Loucy (cell line): ENCODE measurements around the gene SMOC2.

ENCODE experiments used
- H2AFZ ChIP-seq: fragments of 200-600 bp; sonication (generic); 2 replicates; pipeline ENCODE4 v1.6.0; 2016; ENCODE audit warnings: antibody characterized with exemption, mild to moderate bottlenecking, low read length, moderate library complexity
- H3F3A ChIP-seq: fragments of 200-600 bp; 2 replicates; pipeline ENCODE4 v1.6.0; 2016; ENCODE audit warnings: antibody characterized with exemption, low read depth, mild to moderate bottlenecking
- H3K27me3 ChIP-seq: fragments of 200-600 bp; sonication (generic); 2 replicates; pipeline ENCODE4 v1.6.1; 2014; ENCODE audit warnings: low read length, mild to moderate bottlenecking; ENCODE audit not compliant: insufficient read depth, poor library complexity, severe bottlenecking
- H3K36me3 ChIP-seq: fragments of 200-600 bp; sonication (generic); 2 replicates; pipeline ENCODE4 v1.6.1; 2016; ENCODE audit warnings: low read length; ENCODE audit not compliant: insufficient read depth
- H3K4me1 ChIP-seq: fragments of 200-600 bp; sonication (generic); 2 replicates; pipeline ENCODE4 v1.5.1; 2014; ENCODE audit warnings: low read length, mild to moderate bottlenecking; ENCODE audit not compliant: insufficient read depth, poor library complexity, severe bottlenecking
- H3K4me2 ChIP-seq: fragments of 200-600 bp; sonication (generic); 2 replicates; pipeline ENCODE4 v1.6.0; 2014; ENCODE audit warnings: antibody characterized with exemption, low read length, low read depth, mild to moderate bottlenecking; ENCODE audit not compliant: poor library complexity, severe bottlenecking
- H3K4me3 ChIP-seq: fragments of 200-600 bp; sonication (generic); 2 replicates; pipeline ENCODE4 v1.5.1; 2014; ENCODE audit warnings: low read length, mild to moderate bottlenecking, mixed read lengths; ENCODE audit not compliant: poor library complexity, severe bottlenecking
- H3K79me2 ChIP-seq: fragments of 200-600 bp; sonication (generic); 2 replicates; pipeline ENCODE4 v1.6.1; 2014; ENCODE audit warnings: low read length; ENCODE audit not compliant: insufficient read depth
- H3K9ac ChIP-seq: fragments of 200-600 bp; sonication (generic); 2 replicates; pipeline ENCODE4 v1.6.0; 2014; ENCODE audit warnings: mild to moderate bottlenecking, low read depth, low read length, moderate library complexity; ENCODE audit not compliant: poor library complexity, severe bottlenecking
- H3K9me2 ChIP-seq: fragments of 200-600 bp; sonication (generic); replicated peaks from 2 replicates; pipeline ENCODE4 v1.6.1; 2016; ENCODE audit warnings: low read depth, low read length, mixed read lengths
- H3K9me3 ChIP-seq: fragments of 200-600 bp; sonication (generic); 2 replicates; pipeline ENCODE4 v1.6.1; 2014; ENCODE audit warnings: mild to moderate bottlenecking, antibody characterized with exemption, low read length, low read depth; ENCODE audit not compliant: insufficient read depth
- H4K20me1 ChIP-seq: fragments of 200-600 bp; sonication (generic); 2 replicates; pipeline ENCODE4 v1.6.0; 2014; ENCODE audit warnings: antibody characterized with exemption, low read length, mild to moderate bottlenecking; ENCODE audit not compliant: insufficient read depth, poor library complexity, severe bottlenecking
- EZH2phosphoT487 ChIP-seq: fragments of 200-600 bp; IDR thresholded peaks from 2 replicates; pipeline ENCODE4 v1.6.1; 2018; ENCODE audit warnings: antibody characterized with exemption, mild to moderate bottlenecking, moderate library complexity, borderline replicate concordance
- TF ChIP-seq, protein P1 (sequence below): fragments of 200-600 bp; sonication (generic); conservative IDR thresholded peaks from 2 replicates; pipeline ENCODE4 v1.5.1; 2014; ENCODE audit warnings: mild to moderate bottlenecking, antibody characterized with exemption, low read length

SMOC2 gene

DNA sequence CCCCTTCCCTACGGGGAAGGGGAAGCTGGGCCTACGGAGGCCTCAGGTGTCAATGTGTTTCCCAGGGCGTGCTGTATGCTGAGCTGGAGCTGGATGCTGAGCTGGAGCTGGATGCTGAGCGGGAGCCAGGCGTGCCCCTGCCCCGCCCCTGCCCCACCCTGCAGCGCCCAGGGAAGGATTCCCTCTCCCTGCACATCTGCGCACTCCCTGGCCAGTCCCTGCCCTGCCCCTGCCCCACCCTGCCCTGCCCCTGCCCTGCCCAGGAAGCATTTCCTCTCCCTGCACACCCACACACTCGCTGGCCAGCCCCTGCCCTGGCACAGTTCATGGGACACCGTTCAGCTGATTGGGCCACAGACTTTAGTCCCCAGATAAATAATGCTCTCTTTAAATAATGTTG lies 196.8 kb downstream of the SMOC2 start:
- Histone ChIP-seq H4K20me1 (no peaks in the 10 kb centered on the region), H3K36me3 (no peaks in the 10 kb centered on the region), H3K79me2 (no peaks in the 10 kb centered on the region), H3K27me3 (no peaks in the 10 kb centered on the region), H3K9me2 (no peaks in the 10 kb centered on the region), H3K4me2 (no peak overlapping the region), H3K9me3 (peaks cover 13% of the 10 kb centered on the region; the same call in 1 of the 2 replicates), H3K9ac (no peak overlapping the region), H3K4me3 (no peak overlapping the region), H3K4me1 (no peaks in the 10 kb centered on the region), H3F3A (no peaks in the 10 kb centered on the region), H2AFZ (no peak overlapping the region)
- no peak for TF ChIP-seq EZH2phosphoT487
- TF ChIP-seq, protein P1, sequence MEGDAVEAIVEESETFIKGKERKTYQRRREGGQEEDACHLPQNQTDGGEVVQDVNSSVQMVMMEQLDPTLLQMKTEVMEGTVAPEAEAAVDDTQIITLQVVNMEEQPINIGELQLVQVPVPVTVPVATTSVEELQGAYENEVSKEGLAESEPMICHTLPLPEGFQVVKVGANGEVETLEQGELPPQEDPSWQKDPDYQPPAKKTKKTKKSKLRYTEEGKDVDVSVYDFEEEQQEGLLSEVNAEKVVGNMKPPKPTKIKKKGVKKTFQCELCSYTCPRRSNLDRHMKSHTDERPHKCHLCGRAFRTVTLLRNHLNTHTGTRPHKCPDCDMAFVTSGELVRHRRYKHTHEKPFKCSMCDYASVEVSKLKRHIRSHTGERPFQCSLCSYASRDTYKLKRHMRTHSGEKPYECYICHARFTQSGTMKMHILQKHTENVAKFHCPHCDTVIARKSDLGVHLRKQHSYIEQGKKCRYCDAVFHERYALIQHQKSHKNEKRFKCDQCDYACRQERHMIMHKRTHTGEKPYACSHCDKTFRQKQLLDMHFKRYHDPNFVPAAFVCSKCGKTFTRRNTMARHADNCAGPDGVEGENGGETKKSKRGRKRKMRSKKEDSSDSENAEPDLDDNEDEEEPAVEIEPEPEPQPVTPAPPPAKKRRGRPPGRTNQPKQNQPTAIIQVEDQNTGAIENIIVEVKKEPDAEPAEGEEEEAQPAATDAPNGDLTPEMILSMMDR = no peak

DNA sequence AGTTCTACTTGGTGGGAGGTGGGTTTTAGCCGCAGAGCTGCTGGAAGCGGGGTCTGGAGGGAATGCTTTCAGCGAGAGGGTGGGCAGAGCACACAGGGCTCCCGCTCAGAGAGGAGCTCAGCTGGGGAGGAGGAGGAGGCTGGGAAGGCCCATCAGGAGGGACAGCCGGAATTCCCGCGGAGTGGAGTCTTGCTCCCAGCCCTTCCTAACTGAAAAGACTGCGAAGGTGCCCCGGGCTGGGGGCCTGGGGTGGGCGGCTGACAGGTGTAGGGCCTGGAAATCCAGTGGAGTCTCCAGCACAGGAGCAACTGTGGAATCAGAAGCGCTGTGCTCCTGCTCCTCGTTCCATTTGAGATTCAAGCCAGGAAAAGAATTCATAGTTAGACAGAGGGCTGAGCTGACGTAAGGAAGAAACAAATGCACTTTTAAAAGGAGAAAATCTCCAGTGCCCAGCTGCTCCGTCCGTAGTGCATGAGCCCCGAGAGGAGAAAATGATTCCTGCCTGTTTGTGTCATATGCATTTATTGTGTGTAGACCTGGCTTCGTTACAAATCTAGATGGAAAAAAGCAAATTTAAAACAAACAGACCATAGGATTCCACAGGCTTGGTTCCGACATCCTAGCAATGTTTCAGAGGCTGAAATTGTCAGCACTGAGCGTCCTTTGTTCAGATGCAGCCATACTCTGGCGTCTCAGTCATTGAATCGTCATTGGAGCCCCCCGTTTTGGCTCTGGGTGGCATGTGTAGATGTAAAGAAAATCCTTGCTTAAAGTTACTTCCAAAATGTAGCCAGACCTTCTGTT lies 197.7 kb downstream of the SMOC2 start:
- no peak for TF ChIP-seq EZH2phosphoT487
- TF ChIP-seq, protein P1 = no peak
- Histone ChIP-seq H3K4me1 (no peaks in the 10 kb centered on the region), H3K9me3 (peaks cover 8% of the 10 kb centered on the region; the same call in 1 of the 2 replicates), H4K20me1 (no peaks in the 10 kb centered on the region), H2AFZ (no peak overlapping the region), H3K9me2 (no peaks in the 10 kb centered on the region), H3K4me3 (no peak overlapping the region), H3F3A (no peaks in the 10 kb centered on the region), H3K36me3 (no peaks in the 10 kb centered on the region), H3K4me2 (no peak overlapping the region), H3K79me2 (no peaks in the 10 kb centered on the region), H3K9ac (no peak overlapping the region), H3K27me3 (no peaks in the 10 kb centered on the region)

DNA sequence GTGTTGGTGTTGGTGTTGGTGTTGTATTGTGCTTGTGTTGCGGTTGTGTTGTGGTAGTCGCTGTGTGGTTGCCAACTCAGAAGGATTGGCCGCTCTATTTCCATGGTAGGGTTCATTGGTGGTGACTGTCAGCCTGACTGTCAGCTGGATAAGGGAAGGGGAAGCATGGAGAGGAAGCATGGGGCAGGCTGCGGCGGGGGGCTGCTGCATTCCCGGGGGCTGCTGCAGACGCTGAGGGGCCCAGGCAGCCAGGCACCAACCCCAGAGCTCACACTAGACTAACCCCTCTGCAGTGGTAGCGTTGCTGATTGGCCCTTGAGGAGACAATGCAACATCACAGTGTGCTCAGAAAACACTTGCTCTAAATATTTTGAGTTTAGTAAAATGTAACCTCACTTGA lies 199.2 kb downstream of the SMOC2 start:
- no peak overlapping the region for H3K9ac ChIP-seq

More for the DNA sequence above, 199.2 kb downstream of the SMOC2 start:
- H3F3A ChIP-seq = no peaks in the 10 kb centered on the region
- H3K36me3 ChIP-seq = no peaks in the 10 kb centered on the region
- no peak overlapping the region for H3K4me2 ChIP-seq
- H3K4me1 ChIP-seq = no peaks in the 10 kb centered on the region
- H3K4me3 ChIP-seq = no peak overlapping the region
- no peak overlapping the region for H2AFZ ChIP-seq
- H4K20me1 ChIP-seq = no peaks in the 10 kb centered on the region
- no peaks in the 10 kb centered on the region for H3K27me3 ChIP-seq
- no peaks in the 10 kb centered on the region for H3K9me2 ChIP-seq
- H3K9me3 ChIP-seq = peaks cover 5% of the 10 kb centered on the region; the same call in 1 of the 2 replicates
- H3K79me2 ChIP-seq = no peaks in the 10 kb centered on the region
- TF ChIP-seq, protein P1 = no peak
- TF ChIP-seq EZH2phosphoT487 = no peak
